ENCODE measurements around the gene DNAJC5.

DNA sequence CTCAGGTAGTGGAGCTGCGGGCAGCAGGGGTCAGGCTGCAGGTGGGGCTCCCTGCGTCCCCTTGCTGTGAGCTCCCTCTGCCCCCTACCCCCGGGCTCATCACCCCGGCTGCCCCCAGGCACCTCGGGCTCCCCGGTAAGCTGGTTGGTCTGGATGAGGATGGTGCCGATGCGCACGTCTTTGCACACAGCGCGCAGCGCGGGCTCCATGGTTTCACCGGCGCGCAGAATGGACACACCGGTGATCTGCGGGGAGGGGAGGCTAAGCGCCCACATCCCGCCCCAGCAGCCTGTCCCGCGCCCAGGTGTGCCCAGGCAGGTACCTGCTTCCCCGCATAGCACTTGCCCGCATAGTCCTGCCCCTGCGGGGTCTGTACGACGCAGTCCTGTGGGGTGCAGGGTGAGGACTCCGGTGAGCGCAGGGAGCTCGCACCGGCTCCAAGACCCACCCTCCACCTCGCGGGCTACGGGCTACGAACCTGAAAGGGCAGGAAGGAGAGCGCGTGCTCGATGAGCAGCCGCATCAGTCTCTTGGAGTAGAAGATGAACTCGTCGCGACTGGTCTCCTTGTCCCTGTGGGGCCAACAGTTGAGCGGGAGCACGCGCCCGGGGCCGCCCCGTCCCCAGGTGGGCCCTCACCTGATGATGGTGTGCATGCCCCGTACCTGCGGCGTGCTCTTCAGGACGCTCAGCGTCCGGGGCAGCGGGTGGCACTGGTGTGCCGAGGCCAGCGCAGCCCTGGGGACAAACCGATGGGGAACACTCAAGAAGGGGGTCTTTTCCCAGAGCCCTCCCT is 45.7 kb downstream of the DNAJC5 start:
- TF ChIP-seq, protein P1, sequence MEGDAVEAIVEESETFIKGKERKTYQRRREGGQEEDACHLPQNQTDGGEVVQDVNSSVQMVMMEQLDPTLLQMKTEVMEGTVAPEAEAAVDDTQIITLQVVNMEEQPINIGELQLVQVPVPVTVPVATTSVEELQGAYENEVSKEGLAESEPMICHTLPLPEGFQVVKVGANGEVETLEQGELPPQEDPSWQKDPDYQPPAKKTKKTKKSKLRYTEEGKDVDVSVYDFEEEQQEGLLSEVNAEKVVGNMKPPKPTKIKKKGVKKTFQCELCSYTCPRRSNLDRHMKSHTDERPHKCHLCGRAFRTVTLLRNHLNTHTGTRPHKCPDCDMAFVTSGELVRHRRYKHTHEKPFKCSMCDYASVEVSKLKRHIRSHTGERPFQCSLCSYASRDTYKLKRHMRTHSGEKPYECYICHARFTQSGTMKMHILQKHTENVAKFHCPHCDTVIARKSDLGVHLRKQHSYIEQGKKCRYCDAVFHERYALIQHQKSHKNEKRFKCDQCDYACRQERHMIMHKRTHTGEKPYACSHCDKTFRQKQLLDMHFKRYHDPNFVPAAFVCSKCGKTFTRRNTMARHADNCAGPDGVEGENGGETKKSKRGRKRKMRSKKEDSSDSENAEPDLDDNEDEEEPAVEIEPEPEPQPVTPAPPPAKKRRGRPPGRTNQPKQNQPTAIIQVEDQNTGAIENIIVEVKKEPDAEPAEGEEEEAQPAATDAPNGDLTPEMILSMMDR (IDR thresholded peaks at IDR 0.05 in 4 of 5, conservative IDR thresholded peaks at IDR 0.05 in 1 of 5), result no peak
- TF ChIP-seq POLR2A (IDR thresholded peaks at IDR 0.05), result no peak
